Right ventricle myocardium superior (tissue), 1 donor: ENCODE results near the gene ATAD3C. TPM values are rescaled to one million over a fixed set of nuclear protein-coding genes. Genes with fewer than 3 reads are reported as not detected.
"Not testable (repeated sequence)": the region's sequence is repeated elsewhere in the genome, so short reads cannot be mapped to it uniquely, and the experiment has no call there.

Experiments
- ATAC-seq: fragments of 200-7000 bp; cut with Tn5 transposase; one replicate; pipeline ENCODE4 v1.9.1; 2020; ENCODE audit warnings: mild to moderate bottlenecking; ENCODE audit not compliant: poor library complexity
- DNase-seq: peaks from one replicate; pipeline ENCODE4 v3.0.0-alpha.2; 2020
- intact Hi-C: fragments of 100-400 bp; cut with DNase I; formaldehyde crosslinking; loops from one replicate; pipeline ENCODE4 v1.11.2; 2022
- total RNA-seq: library from RNA; stranded (reverse); fragmentation: NEBNext Ultra II Directional; extraction: Animal tissue kit (Norgen Biotek cat#: 25700); gene quantifications from one replicate; pipeline ENCODE4 v1.2.1, GENCODE V29; 2021
- donor health status: DM: no; HTN: yes; CAD: no; lungs with severe emphysema.

ATAD3C gene
- total RNA-seq, 1 donor from 2014 or later: 0.94 TPM

DNA sequence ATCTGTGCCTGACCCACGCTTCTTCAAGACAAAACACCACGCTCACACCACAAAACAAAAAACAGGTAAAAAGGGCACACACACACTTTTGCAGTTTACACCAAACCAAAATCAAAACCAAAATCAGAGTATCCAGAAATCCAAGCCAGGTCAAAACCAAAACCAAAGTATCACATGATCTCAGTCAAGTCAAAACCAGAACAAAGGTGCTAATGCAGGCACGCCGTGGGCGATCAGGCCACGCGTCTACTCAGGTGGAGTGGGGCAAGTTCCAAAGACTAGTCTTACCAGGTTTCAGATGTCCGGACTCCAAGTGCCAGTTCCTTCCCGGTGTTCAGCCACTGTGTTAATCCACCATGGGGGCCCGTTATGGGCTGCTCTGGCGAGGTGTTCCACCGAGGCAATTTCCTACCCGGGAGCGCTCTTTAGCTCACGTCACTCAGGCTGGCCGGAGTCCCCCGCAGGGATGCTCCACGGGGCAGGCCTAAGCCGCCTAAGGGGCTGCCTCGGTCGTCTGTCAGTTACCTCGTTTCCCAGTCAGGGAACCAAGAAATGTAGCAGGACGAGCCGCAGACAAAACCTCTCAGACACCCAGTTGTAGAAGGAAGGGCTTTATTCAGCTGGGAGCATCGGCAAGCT, 31.5 kb upstream of the ATAD3C start:
- not testable (repeated sequence) for ATAC-seq
- DNase-seq: peak; percentile 15

GRCh38 chr1:1418464-1419362, 30.8 kb upstream of the ATAD3C start:
- intact Hi-C loops: no loop called here
- peak; percentile 8 for DNase-seq
- no peak for ATAC-seq

More for the DNA sequence above, 31.5 kb upstream of the ATAD3C start:
- intact Hi-C loops: not testable (repeated sequence)

DNA sequence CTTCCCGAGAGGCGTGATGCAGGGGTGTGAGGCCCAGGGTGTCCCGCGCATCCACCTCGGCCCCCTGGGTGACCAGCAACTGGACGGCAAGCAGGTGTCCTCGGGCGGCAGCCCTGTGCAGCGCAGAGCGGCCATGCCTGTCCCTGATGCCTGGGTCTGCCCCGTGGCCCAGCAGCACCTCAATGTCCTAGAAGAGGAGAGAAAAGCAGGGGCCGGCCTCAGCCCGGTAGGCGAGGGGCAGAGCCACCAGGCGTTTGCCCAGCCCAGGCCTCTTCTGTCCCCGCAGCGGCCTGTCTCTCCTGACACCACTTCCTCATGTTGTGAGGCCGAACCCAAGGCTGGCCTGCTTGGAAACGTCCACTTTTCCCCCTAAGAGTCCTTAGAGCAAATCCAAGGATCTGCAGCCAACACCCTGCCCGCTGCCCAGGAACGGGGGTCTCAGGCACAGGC, 30.1 kb upstream of the ATAD3C start:
- intact Hi-C loops: no loop called here
- ATAC-seq (no peak), DNase-seq (peak; percentile 35)

DNA sequence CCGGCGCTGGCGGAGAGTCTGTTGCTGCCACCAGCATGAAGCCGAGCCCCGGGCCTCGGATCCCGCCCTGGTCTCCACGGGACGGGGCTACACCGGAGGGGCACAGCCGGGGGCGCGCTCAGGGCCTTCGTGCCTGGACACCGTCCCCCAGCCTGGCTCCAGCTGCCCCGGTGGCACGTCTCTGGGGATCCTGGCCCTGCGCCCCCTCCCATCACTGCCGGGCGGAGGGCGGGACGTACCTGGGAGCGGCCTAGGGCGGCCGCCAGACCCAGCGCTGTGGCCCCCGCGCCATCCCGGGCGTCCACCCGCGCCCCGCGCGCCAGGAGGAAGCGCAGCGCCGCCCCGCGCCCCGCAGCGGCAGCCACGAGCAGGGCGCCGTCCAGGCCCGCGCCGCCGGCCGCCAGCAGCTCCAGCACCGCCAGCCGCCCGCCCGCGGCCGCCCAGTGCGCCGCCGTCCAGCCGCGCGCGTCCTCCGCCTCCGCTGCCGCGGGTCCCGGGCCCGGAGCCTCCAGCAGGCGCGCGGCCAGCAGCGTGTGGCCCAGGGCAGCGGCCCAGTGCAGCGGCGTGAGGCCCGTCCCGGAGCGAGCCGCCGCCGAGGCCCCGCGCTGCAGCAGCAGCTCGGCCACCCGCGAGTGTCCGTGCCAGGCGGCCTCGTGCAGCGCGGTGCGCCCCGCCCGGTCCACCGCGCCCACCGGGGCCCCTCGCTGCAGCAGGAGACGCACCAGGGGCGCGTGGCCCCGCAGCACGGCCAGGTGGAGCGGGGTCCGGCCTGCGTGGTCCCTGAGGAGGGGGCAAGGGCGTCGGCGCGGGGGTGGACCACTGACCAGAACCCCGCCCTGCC, 29.5 kb upstream of the ATAD3C start:
- ATAC-seq (peak; percentile 82), DNase-seq (peak; percentile 50)
- intact Hi-C loops: no loop called here

DNA sequence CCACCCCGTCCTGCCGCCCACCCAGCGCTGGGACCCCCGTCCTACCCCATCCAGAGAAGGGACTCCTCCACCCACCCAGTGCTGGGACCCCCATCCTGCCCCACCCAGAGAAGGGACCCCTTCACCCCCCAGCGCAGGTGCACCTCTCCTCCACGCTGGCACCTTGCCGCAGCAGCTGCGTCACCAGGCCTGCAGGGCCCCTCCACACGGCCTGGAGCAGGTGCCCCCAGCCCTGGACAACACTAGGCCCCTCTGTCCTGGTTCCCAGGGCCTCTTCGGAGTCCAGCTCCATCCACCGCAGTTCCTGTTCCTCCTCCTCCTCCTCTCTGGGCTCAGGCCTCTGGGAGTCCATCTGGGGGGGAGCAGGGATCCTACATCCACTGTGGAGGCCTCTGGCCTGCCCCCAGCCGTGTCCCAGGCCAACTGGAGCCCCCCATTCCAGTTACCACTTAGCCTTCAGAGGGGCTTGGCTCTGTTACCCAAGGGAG, 28.8 kb upstream of the ATAD3C start:
- intact Hi-C loops: no loop called here
- ATAC-seq (peak; percentile 19), DNase-seq (peak; percentile 16)

DNA sequence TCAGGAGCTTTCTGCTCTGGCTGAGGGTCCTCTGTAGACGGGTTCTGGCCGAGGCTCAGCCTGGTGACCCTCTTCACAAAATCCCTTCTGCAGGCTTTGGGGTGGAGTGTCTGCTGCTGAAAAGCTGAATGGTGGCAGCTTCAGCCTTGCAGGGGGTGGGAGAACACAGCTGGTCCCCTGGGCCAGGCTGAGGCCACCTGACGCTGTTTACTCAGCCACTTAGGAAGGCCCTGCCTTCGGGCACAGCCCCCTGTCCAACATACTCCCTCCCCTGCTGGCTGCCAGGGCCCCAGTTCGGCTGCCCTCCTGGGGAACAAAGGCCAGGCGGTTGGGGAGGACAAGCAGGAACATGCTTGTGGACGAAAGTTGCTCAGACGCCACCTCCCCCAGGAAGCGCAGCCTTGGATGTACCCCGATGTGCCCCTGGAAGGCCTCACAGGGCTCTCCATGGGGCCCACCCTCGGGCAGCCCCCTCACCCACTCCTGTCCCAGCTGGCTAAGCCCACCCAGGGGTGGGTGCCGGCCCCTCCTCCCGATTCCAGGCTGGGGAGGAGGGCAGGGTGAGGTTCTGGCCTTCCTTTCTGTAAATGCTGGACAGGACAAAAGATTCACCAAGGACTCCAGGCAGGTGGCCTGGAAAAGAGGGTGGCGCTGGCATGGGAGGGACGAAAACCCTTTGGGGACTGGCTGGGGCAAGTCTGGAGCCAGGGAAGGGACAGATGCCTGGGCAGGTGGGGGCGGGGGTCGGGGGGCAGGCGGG, 28.2 kb upstream of the ATAD3C start, which contains the start of gene ANKRD65:
TSS of gene ANKRD65 (minus strand) at position 130 of the 760 bp plus-strand sequence. CDS start 271 bp downstream, outside the sequence.
- ATAC-seq (no peak), DNase-seq (peak; percentile 17)
- intact Hi-C loops: no loop called here

DNA sequence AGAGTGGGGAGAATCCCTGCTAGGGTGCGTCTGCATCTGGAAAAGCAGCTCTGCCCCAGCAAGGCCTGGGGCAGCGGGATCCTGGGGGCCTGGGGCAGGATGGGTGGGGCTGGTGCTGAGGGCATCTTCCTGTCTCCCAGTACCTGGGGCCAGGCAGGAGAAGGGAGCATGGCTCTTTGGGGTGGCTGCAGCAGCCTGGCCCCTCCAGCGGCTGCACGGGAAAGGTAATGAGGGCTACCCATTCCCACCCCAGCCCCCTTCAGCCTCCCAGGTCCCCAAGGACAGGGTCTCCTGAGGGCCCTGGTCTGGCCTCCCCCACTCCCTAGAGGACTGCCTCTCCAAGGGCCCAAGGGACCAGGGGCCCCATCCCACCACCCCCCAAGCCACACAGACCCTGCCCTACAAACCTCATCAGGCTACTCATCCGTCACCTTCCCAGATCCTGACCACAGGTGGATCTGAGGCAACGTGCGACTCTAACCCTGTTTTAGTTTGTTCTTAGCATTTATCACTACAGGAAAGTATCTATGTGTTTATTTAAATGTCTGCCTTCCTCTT, 27.5 kb upstream of the ATAD3C start:
- ATAC-seq (no peak), DNase-seq (peak; percentile 19)
- intact Hi-C loops: no loop called here

GRCh38 chr1:1422465-1423244, 26.8 kb upstream of the ATAD3C start:
- intact Hi-C loops: no loop called here
- no peak for ATAC-seq
- DNase-seq: peak; percentile 37

DNA sequence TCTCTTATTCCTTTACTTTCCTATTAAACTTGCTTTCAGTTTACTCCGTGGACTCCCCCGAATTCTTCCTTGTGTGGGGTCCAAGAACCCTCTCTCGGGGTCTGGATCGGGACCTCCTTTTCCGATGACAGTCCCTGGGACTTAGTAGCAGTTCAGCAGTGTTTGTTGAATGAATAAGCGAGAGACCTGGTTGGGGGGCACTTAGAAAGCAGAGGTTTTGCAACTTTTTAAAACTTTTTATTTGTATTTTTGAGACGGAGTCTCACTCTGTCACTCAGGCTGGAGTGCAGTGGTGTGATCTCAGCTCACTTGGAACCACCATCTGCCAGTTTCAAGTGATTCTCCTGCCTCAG, 26.3 kb upstream of the ATAD3C start:
- ATAC-seq: no peak
- DNase-seq: no peak
- intact Hi-C loops: no loop called here

DNA sequence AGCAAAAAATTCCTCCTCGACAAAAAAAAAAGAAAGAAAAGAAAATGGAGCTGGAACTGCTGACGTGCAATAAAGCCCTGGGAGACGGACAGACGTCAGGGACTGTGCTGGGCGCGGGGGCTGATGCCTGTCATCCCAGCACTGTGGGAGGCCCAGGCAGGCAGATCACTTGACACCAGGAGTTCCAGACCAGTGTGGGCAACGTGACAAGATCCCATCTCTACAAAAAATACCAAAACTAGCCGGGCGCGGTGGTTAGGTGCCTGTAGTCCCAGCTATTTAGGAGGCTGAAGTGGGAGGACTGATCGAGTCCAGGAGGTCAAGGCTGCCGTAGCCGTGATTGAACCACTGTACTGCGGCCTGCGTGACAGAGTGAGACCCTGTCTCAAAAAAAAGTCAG, 24.8 kb upstream of the ATAD3C start:
- intact Hi-C loops: no loop called here
- no peak for DNase-seq
- ATAC-seq: no peak

DNA sequence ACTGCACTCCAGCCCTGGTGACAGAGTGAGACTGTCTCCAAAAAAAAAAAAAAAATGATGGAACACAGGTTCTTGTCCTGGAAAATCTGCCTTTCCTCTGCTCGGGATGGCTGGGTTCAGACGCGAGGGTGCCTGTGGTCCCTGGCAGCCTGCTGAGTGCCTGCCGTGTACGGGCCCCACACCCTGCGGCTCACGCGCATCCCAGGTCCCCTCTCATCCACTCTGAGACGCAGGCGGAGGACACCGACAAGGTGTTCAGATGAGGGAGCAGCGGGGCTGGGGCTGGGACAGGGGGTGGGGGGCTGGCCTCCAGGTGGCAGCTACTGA, 24.1 kb upstream of the ATAD3C start:
- ATAC-seq: no peak
- DNase-seq: no peak
- intact Hi-C loops: no loop called here

DNA sequence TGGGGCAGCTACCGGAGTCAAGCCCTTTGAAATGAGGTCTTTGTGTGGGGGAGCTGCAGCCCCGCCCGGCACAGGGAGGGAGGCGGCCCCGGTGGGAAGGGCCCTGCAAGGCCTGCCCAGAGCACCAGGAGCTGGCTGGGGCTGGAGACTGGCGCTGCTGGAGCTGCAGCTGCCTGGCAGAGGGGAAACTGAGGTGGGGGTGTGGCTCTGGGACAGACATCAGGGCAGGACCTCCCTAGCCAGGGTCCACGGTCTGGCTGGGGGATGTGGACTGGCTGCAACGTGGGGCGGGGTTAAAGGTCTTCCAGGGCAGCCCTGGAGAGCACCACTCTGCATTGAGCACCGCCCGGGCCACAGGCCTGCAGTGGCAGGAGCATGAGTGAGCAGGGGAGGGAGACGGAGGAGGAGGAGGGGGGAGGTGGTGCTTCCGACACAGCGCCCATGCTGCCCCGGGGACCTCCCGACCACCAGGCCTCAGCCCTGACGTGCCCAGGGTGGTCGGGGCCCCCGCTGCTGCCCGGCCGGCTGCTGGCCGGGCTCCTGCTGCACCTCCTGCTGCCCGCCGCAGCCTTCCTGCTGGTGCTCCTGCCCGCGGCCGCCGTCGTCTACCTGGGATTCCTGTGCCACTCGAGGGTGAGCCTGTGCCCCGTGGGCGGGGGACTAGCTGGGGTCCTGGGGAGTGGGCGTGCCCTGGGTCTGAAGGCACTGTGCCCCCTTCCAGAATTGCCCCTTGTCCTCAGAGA, 23.6 kb upstream of the ATAD3C start:
- no peak for DNase-seq
- ATAC-seq: no peak
- intact Hi-C loops: no loop called here

DNA sequence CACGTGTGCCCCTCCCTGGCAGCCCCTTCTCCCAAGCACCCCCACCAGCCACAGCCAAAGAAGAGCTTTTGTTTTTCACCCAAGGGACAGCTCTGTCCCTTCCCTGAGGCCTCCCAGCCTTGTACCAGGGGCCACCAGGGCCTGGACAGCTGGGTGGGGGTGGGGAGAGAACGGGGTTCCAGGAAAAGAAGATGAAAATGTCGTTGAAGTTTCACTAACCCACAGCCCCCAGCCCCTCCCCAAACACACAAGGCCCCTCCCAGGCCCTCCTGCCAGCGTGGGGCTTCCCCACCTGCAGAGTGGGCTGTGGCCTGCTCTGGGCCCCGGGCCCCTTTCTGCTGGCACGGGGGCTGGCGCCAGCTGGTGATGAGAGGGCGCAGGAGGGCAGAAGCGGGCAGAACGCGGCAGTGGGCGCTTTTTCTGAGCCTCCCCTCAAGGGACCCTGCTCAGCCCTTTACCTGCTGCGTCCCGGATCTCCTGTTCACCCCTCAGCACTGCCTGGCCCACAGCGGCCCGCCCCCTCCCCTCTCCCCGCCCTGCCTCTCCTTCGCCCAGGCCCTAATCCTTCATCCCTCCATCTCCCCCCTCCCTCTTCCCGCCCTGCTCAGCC, 22.9 kb upstream of the ATAD3C start:
- ATAC-seq (no peak), DNase-seq (no peak)
- intact Hi-C loops: no loop called here

DNA sequence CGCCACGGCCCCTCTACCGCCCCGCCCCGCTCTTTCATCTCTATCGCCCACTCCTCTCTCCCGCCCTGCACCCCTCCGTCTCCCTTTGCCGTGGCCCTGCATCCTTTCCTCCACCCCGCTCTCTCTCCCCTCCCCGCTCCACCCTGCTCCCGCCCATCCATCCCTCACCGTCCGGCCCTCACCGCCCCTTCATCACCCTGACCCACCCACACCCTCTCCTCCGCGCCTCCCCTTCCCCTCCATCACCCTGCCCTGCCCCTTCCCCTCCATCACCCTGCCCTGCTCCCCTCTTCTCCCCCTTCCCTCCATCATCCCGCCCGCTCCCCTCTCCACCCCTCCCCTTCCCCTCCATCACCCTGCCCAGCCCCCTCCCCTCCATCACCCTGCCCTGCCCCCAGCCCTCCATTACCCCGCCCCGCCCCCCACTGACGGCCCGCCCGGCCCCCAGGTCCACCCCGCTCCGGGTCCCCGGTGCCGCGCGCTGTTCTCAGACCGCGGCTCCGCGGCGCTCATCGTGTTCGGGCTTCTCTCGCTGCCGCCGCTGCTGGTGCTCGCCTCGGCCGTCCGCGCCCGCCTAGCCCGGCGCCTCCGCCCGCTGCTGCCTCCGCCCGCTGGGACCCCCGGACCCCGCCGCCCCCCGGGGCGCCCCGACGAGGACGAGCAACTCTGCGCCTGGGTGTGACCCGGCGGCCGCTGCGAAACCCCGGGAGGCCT, 22.2 kb upstream of the ATAD3C start:
- no peak for ATAC-seq
- intact Hi-C loops: no loop called here
- no peak for DNase-seq

- intact Hi-C loops: no loop called here
- no peak for DNase-seq
- no peak for ATAC-seq
Measured at GRCh38 chr1:1427820-1428148, 21.7 kb upstream of the ATAD3C start.

- peak; percentile 32 for DNase-seq
- intact Hi-C loops: no loop called here
- no peak for ATAC-seq
Measured at GRCh38 chr1:1428174-1428573, 21.3 kb upstream of the ATAD3C start.
